Esophagus squamous epithelium (tissue), 4 donors: ENCODE results near the gene C1orf216.

Experiments used
- POLR2A ChIP-seq, 4 donors: fragments of 450-650 bp; IDR thresholded peaks; one replicate each; pipeline ENCODE4 v1.6.1; 2017; ENCODE audit warnings: antibody characterized with exemption in 4 of 4, mild to moderate bottlenecking in 4 of 4, moderate library complexity in 3 of 4
- TF ChIP-seq, protein P1 (sequence below), 6 experiments: fragments of 450-650 bp in 4 of 6; fragments of 200-600 bp in 2 of 6; sonication (generic) in 2 of 6; IDR thresholded peaks; one replicate each; pipeline ENCODE4 v1.5.1; 2016 to 2019; ENCODE audit warnings: antibody characterized with exemption in 6 of 6, mild to moderate bottlenecking in 4 of 6, moderate library complexity in 4 of 6

DNA sequence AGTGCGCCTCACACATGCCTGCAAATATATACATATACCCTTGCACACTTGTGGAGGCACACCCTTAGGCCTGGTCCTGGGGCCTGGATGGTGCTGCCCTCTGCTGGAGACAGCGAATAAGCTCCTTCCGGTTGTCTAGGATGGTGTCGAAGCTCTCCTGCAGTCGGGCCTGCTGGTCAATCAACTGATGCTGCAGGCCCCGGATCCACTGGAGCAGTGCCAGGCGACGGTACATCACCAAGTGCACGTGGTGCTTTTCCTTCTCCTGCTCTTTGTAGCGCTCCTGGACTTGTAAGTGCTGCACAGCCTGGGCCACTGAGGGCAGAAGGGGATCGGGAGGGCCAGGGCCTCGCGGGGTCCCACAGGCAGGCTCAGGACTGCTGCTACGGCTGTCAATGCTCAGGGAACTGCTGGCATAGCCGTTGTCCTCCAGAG lies 3.1 kb downstream of the C1orf216 start:
- TF ChIP-seq, protein P1, sequence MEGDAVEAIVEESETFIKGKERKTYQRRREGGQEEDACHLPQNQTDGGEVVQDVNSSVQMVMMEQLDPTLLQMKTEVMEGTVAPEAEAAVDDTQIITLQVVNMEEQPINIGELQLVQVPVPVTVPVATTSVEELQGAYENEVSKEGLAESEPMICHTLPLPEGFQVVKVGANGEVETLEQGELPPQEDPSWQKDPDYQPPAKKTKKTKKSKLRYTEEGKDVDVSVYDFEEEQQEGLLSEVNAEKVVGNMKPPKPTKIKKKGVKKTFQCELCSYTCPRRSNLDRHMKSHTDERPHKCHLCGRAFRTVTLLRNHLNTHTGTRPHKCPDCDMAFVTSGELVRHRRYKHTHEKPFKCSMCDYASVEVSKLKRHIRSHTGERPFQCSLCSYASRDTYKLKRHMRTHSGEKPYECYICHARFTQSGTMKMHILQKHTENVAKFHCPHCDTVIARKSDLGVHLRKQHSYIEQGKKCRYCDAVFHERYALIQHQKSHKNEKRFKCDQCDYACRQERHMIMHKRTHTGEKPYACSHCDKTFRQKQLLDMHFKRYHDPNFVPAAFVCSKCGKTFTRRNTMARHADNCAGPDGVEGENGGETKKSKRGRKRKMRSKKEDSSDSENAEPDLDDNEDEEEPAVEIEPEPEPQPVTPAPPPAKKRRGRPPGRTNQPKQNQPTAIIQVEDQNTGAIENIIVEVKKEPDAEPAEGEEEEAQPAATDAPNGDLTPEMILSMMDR (IDR thresholded peaks at IDR 0.05) = peak; percentile 48 to 80 (median 70)
- no peak for TF ChIP-seq POLR2A (IDR thresholded peaks at IDR 0.05)
